Occipital lobe (tissue), 2 donors: ENCODE data around the gene CMIP. TPM values are rescaled to one million over a fixed set of nuclear protein-coding genes. Genes with fewer than 3 reads are reported as not detected.

Experiments used
- DNase-seq: peaks from one replicate; lab custom pipeline; 2025; lab: John Stamatoyannopoulos, UW
- total RNA-seq: library from RNA; depleted of rRNA; stranded (reverse); fragments of >200 nt; gene quantifications from one replicate; pipeline ENCODE4 v1.2.3, GENCODE V29; 2014

CMIP gene
- total RNA-seq, 1 donor from 2014 or later: 22.9 TPM

DNA sequence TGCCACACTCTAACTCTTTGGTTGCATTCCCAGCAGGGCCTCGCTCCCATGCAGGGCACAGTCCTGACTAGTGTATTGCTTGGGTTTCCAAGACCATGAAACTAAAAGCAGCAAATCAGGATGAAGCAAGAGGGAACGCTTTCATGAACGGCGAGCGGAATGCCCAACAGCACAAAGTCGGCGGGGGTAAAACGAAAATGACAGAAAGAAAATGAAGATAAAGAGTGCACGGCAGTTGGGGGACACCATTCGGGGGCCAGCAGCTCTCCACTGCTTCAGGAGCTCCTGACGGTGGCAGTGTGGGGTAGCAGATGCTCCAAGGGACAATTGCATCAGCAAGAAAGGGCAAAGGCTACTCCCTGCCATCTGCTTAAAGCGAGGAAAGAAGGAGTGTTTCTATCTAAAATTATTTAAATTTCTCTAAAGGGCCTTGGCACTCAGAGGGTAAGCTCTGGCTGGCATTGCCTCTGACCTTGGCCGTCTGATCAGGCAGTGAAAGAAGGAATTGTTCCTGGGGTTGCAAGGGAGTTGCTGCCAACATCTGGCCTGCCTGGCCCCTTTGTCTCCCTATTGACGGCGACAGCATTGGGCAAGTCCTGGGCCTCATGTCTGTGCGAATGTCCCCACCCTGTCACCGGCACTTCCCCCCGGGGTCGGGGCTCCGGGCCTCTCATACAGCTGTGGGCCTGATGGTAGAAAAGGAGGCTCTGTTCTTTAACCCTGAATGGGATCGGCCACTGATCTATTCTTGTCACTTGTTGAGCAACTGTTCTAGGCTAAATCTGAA is 138.2 kb downstream of the CMIP start:
- peak; percentile 41 for DNase-seq

DNA sequence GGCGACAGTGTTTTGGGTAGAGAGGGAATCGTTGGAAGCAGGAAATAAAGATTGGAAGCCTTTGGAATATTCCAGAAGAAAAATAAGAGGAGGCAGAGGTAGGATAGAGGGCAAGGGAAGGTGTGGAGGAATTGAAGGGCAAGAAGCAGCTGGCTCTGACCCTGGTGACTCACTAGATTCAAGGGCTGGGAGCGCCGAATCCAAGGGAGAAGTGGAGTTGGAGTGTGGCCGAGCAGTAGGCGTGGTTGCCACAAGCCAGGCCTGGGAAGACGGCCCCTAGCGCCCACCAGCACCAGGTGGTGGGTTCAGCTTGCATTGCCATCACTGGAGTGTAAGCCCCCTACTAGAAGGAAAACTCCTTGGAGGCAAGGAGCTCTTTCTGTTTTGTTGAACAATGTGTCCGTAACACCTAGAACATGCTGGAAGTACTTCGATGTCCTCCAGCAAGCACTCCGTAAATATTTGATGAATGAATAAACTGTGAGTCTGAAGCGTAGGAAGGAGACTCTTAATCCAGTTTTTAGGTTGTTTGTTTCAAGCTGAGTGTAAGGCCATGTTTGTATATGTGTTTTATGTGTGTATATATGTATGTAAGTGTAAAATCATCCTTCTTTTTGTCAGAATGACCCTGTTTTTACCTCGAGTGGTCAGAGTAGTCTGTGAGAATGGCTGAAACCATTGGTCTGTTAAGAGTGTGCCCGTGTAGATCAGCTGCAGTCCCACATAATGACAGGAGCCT is 139.5 kb downstream of the CMIP start:
- no peak for DNase-seq

DNA sequence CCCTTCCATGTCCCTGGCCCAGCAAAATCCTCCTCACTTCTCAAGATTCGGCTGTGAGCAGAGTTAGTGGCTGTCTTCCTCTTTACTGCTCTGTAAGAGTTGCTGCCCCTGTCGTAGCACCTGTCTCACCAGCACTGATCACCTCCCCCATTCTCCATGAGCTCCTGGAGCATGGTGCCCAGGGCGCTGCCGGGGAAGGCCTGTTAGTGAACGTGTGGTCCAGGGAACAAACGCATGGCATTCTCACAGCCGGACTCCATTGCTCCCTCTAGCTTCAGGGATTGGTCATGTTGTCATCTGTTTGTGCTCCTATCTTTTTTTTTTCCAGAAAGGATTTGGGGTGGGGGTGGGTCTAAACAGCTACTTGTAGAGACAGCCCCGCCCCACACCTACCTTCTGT is 141.2 kb downstream of the CMIP start:
- DNase-seq: no peak

DNA sequence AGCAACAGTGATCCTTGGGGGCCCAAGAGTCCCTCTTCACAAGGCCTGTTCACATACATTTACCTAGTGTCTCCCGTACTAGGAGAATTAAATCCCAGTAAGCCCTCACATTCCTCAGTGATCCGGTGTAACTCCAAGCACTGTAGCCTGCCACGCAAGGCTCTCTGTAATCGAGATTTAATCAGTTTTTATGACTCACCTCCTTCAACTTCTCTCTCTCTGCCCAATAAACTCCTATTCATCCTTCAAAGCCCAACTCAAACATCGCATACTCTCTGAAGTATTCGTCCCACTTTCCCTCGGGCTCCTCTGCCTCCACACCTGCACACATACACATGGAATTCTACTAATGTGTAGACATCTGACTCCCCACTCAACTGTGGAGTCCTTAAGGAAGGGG is 141.8 kb downstream of the CMIP start:
- no peak for DNase-seq

DNA sequence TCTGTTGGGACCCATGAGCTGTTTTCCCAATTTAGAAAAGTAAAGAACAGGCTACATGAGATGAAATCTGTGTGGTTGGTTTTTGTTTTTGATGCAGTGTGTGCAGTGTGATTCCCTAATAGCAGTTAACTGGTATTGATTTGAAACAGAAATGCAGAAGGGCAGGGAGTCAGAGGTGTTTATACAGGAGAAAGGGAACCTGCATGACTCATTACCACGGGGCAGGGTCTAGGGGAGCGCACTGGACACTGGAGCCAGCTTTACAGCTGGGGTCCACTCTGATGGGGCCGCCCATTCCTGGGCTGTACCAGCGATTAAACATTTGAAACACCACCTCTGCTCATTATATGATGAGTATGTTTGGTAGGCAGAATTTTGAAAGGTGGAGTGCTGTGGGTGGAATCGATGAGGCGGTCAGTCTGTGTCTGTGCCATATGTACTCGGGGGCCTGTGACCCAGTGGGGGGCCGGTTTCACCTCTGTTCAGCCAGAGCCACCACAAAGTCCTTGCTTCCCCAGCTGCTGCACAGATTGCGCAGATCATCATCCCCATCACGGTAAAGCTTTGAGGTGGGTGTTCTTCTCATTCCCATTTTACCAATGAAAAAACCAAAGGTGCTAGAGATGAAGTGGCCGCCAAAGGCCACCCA is 142.5 kb downstream of the CMIP start:
- DNase-seq: no peak

DNA sequence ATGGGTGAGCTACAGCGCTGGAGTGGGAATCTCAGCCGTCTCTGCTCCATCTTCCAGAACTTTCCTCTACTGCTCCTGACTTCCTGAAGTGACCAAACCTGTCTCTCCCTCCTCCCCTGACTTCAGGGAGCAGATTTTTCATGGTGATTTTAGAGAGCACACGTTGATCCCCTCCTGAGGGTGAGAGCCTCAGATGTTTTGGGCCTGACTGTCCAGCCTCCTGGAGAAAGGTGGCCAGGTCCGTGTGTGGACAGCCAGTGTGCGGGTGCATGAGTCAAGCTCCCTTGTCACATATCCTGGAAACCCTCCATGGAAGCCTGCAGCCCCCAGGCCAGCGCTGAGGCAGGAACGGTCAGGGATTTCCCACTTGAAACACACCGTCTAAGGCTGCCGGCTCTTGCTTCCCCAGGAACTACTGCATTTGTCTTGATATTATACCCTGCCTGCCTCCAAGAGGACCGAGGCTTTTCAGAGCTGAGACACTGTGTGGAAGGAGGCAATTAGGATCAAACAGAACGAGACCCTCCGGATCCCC is 143.1 kb downstream of the CMIP start:
- DNase-seq: no peak

DNA sequence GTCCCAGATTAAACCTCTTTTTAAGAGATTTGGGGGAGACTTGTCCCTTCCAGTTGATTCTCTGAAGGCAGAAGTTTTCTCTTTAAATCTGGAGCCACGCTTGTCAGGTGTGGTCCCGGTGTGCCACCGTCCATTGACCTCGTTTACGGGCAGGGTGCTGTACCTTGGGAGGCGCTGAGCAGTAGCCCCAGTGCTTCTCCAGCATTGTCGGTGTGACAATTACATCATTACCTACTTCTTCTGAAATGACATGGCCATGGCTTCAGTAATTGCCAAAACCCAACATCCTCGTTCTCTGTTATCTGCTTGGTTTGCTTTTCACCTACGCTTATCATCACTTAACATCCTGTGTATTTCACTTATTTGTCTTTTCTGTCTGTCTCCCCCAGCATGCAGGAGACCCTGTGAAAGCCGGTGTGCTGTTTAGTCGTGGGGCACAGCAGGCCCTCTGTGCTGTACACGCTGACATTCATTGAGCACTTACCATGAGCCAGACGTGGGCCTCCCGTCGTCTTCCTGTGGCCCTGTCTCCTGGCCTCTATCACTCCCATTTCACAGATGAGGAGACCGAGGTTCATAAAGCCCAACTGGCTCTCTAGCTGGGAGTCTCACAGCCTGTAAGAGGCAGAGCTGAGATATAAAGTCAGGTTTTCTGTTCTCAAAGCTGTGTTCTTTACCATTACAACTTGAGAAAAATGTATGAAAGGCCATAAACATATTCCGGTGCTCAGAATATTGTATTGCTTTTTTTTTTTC is 143.9 kb downstream of the CMIP start:
- DNase-seq: no peak

DNA sequence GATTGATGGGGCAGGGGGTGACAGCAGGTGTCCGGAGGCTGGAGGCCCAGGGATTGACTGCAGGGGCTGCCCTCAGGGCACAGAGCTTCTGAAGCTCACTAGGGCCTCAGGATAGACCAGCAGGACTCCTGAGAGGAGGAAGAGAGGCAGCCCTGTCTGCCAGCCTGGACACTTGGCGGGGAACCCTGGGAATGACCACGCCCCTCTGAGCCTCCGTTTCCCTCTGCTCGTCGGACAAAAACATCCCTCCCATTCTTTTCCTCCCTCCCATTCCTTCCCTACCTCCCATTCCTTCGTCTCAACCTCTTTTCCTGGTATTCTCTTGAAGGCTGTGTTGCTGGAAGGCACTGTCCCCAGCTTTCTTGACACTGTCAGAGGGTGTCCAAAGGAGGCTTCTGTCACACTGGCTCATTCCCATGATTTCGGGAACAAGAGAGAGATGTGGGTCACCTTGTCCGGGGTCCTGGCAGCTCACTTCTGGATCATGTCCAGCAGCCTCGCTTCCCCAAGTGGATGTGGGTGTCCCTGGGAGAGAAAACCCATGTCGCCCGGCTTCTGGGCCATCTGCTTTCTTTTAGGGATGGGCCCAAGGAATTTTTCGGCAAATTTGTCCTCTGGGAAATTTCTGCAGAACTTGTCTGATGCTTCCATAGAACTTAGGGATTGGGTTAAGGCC is 145.5 kb downstream of the CMIP start:
- no peak for DNase-seq

DNA sequence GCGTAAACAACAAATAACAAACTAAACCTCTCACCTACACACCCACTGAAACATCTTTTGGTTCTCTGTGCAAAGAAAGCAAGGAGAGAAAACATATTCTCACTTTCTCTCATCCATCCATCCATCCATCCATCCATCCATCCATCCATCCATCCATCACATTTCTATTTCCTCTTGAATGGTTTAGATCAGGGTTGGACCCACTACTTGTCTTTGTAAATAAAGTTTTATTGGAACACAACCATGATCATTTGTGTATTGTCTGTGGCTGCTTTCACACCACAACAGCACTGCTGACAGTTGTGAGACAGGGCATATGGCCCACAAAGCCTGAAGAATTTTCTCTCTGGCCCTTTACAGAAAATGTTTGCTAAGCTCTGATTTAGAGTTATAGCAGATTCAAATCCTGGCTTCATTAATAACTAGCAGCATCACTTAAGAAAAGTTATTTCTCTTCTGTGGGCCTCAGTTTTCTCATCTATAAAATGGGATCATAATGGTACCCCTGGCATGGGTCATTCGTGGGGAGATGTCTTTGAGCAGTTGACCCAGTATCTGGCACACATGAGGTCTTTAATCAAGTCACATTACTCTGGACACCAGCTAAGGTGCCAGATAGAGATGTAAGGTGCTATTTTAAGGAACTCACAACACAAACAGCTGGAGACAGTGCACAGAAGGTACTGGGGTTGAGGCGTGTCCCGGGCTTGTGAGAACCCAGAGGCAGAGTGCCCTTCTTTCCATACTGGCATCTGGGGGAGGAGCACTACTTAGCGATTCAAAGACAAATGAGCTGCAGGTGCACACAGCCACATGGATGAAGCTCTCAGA is 146.3 kb downstream of the CMIP start:
- no peak for DNase-seq

DNA sequence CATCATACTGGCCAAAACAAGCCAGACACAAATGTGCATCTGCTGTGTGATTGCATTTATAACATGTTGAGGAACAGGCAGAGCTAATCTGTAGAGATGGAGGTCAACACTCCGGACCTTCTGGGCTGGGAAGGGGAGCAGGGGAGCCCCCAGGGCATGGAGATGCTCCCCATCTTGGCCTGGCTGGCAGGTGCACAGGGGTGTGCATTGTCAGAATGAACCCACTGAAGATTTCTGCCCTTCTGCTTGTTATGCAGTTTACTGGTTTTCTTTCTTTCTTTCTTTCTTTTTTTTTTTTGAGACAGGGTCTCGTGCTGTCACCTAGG is 146.9 kb downstream of the CMIP start:
- no peak for DNase-seq

DNA sequence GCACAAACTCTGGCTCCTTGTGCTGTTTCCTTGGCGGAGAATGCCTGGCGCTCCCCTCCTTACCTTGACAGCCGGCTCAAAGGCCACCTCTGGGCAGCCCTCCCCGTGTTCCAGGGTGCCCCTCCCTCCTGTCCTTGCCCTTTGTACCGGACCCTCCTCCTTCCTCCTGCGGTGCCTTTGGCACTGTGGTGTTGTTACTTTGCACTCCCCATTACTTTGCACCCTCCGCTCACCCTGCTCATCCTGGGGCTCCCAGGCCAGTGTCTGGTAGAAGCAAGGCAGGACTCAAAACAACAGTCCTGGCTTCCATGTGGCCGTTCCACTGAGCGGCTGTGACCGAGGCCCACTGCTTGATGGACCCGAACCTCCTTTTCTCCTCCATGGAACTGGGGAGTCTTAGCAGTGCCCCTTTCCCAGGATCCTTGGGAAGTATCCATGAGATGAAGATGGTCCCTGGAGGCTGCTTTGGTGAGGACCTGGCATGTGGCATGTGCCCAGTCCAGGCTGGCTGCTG is 147.8 kb downstream of the CMIP start:
- DNase-seq: no peak

DNA sequence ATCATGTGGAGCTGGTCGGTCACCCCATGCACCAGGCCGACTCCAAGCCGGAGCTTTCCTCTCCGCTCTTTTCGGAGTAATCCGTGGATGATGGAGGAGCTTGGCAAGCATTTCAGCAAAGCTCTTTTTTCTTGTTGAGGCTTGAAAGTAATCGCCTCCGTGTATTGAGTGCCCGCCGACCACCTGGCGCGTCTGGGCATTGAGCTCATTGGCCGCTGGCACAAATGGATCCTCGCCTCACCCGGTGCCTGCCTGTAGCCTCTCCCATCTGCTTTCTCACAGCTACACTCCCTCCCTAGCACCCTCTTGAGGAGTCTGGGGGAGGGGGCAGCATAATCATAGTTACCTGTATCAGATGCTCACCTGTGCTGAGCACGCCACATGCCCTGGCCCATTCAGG is 148.9 kb downstream of the CMIP start:
- no peak for DNase-seq

DNA sequence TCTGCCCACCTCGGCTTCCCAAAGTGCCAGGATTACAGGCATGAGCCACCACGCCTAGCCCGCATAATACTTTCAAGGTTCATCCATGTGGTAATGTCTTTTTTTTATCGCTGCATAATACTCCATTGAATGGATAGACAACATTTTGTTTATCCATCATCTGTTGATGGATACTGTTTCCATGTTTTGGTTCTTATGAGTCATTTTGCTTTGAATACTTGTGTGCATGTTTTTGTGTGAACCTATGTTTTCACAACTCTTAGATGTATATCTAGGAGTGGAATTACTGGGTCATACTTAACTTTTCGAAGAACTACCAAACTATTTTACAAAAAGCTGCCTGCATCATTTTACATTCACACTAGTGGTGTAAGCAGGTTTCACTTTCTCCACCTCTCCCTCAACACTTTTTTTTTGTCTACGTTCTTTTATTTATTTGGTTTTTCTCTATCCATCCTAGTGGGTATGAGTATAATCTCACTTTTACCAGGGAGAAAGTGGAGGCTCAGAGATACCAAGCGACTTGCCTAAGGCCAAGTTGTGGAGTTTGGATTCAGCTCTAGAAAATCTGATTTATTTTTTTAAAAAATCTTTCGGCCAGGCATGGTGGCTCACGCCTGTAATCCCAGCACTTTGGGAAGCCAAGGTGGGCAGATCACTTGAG is 151.2 kb downstream of the CMIP start:
- DNase-seq: no peak

DNA sequence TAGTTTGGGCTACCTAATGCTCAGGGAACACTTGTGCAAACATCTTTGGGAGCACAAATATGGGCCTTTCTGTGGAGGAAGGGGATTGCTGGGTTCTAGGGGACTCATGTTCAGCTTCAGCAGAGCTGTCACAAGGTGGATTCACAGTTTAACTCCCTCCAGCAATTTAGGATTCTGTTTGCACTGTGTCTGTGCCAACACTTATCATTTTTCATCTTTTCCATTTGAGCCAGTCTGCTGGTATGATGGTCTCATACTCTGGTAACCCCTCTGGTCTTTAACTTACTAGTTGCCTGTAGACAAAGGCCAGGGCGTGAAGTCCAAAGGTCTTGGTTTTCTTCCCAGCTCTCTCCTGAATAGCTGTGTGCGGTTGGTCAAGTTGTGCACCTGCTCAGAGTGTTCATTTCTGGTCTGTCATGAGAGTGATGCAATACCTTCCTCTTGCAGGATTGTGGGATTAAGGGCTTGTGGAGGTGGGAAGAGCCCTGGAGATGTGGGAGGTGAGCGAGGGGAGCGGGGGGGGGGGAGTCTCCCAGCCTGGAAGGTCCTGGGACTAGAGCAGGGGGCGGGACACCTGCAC is 152.6 kb downstream of the CMIP start:
- DNase-seq: no peak

DNA sequence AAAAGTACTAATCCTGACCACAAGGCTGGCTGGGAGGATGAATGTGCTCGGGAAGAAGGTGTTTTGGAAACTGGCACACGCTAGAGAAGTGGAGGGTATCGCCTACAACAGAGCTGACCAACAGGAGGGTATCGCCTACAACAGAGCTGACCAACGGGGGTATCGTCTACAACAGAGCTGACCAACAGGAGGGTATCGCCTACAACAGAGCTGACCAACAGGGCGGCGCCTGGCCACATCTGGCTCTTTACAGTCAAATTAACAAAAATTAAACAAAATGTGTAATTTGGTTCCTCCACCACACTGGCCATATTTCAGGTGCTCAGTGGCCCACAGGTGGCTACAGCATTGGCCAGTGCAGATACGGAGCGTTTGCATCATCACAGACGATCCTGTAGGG is 153.5 kb downstream of the CMIP start:
- DNase-seq: no peak

DNA sequence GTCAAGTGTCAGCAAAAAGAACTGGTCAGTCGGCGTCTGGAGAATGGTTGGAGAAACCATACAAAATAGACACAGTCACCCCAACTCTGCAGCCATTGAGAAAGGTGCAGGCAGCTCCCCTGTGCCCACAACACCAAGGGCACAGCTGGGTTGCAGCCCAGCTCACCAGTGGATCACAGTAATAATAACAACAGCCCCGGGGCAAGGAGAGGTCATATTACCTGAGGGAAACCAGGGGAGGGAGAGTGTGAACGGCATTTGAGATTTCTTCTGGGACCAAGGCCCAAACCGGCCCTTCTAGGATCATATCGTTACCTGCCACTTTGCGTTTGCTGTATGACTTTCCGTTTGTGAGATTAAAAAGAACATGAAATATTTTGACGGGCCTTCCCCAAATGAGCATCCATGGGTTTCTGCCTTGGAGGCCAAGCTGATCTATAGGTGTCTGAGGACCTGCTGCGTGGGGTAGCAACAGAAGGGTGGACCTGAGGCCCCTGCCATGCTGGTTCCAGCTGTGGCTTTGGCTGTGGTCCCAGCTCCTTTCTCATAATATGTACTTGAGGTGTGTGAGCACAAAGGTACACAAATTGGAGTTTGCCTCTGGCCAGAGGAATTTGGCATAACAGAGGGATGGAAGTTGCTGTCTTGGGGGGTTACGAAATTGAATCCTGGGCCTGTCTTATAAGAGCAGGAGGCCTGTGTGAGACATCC is 154.6 kb downstream of the CMIP start:
- DNase-seq: no peak

DNA sequence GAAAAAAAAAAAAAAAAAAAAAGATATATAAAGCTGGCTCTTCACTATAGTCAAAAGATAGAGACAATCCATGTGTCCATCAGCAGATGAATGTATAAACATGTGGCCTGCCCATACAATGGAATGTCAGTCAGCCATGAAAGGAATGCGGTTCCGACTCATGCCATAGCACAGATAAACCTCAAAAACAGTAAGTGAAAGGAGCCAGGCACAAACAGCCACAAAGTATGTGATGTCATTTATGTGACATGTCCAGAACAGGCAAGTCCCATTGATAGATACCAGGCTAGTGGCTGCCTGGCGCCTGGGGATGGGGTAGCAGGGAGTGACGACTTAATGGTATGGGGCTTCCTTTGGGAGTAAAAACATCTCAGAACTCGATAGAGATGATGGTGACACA is 155.7 kb downstream of the CMIP start:
- DNase-seq: no peak

DNA sequence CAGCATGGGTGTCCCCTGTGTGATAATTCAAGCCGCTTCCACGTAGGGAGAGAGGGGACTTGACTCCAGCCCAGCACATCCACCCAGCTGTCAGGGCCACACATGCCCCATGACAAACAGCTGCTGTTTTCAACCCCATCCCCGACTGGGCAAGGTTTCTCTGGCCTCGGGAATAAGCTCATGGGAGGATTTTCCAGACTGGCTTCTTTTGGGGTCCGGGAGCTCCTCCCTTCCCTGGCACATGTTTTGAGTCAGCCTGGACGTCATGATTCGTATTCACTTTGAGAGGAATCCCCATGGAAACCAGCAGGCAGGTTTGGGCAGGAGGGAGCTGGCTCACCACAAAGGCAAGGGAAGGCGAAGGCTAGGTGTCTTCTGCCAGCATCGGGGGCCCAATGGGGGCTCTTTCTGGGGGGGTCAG is 156.4 kb downstream of the CMIP start:
- no peak for DNase-seq
